GM19463 (cell line): ENCODE data around the gene SERINC5.
"Not testable (repeated sequence)": the region's sequence is repeated elsewhere in the genome, so short reads cannot be mapped to it uniquely, and the experiment has no call there.

Experiments used
- ATAC-seq: cut with Tn5 transposase; IDR thresholded peaks from one replicate; pipeline ENCODE4 v1.9.1; 2021; ENCODE audit warnings: mild to moderate bottlenecking, moderate library complexity; ENCODE audit not compliant: unreplicated experiment

SERINC5 gene

DNA sequence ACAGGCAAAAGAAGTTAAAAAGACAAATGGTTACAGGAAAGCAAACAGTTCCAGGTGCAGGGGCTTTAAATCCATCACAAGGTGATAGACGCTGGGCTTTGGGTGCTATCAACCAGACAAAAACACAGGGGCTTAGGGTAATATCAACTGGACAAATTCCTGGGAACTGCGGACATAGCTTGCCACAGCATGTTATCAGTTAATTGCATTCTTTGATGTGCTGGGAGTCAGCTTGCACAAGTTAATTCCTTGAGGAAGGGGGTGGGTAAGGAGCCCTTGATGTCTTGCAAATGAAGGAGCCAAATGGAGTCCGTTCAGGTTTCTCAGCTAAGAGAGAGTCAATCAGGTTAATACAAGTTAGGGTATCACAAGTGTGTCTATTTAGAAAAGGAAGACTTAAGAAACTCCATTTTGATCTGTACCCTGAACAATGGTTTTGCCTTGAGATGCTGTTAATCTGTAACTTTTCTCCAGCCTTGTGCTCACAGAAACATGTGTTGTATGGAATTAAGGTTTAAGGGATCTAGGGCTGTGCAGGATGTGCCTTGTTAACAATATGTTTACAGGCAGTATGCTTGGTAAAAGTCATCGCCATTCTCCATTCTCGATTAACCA, 144.4 kb downstream of the SERINC5 start:
- ATAC-seq = not testable (repeated sequence)

DNA sequence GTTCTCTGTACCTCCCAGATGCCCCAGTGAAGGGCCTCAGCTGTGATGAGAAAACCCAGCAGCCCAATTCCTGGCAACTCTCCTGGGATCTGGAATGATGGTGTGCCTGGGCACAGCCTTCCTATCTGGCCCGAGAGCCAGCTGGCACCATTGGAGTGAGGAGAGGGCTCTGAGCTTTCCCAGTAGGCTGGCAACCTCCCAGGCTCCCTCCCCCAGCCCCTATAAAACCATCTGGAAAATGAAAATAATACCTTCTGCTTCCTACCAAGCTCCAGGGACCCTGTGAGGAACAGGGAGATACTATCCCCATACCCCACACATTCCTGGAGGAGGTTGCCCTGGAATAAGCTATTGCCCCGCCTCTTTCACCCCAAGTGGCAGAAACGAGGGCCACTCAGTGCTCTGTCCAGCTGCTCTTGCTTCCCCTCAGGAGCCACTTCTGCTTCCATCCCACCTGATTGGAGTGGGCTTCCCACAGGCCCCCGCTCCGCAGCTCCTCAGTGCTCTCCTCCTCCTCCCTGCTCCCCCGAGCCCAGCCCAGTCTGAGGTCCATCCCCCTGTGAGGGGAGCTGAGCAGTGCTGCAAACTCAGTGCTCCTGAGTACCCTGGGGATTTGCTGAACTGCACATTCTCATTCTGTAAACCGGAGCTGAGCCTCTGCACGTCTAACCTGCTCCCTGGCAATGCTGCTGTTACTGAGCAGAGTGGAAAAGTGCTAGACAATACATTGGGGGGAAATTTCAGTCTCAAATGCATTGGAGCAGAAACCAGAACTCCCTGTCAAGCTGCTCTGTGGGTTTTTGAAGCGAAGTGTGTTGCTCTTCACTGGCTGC, 146.0 kb downstream of the SERINC5 start:
- ATAC-seq = peak; percentile 76

GRCh38 chr5:80106916-80107315, 148.9 kb downstream of the SERINC5 start:
- ATAC-seq = no peak

GRCh38 chr5:80105698-80106439, 150.0 kb downstream of the SERINC5 start:
- ATAC-seq = no peak

GRCh38 chr5:80103371-80103770, 152.5 kb downstream of the SERINC5 start:
- ATAC-seq = no peak

DNA sequence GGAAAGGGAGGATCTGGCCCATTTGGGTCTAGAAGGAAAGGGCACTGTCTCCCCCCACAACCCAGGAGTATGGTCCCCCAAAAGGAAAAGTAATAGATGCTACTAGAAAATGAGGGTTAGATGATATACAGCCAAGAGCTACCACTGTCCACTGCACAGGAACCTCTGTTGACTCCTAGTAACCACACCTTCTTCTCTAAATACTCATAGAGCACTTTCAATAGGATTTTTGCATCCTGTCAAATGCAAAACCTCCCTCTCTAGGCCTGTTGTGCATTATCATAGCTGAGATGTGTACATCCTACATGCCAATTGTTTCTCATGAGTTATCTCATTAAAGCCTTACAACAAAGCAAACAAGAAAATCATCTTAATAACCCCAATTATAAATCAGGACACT, 153.9 kb downstream of the SERINC5 start:
- no peak for ATAC-seq

GRCh38 chr5:80097451-80097850, 158.4 kb downstream of the SERINC5 start:
- ATAC-seq = no peak

DNA sequence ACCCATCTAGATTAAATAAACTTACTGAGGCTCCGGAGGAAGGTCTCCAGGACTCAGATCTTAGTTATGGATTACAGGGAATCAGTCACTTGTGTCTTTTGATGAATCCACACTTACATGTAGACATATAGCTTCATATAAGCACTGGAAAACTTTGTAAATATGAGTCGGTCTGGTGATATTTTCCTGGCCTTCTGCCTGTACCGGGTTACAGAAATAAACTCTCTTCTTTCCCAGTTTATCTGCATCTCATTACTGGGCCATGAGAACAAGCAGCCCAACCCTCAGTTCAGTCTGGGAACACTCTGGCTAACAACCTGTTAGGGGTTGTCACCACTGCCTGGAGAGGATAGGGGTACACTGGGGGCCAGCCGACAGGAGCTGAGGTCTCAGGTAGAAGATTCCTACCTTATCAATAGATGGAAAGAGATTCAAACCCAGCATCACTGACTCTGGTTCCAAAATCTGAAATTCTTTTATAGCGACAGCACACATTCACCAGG, 161.6 kb downstream of the SERINC5 start:
- ATAC-seq = no peak

- no peak for ATAC-seq
Measured at GRCh38 chr5:80093796-80094195, 162.1 kb downstream of the SERINC5 start.

GRCh38 chr5:80092486-80093107, 163.3 kb downstream of the SERINC5 start:
- no peak for ATAC-seq

- not testable (repeated sequence) for ATAC-seq
Measured at GRCh38 chr5:80091792-80092192, 164.1 kb downstream of the SERINC5 start.

DNA sequence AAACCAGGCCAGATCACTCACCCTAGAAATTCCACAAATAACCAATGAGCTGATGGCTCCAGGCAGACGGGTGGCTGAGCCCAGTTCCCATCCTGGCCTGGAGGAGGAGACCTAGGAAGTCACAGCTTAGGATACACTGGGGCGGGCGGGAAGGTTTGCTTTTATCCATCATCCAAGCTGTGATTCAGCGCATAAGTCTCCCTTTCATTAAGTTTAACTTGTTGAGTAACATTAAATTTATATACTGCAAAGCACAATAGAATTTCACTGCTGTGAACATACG, 165.0 kb downstream of the SERINC5 start:
- no peak for ATAC-seq

- ATAC-seq = no peak
Measured at GRCh38 chr5:80083101-80083890, 172.6 kb downstream of the SERINC5 start.

GRCh38 chr5:80082731-80083100, 173.1 kb downstream of the SERINC5 start:
- no peak for ATAC-seq

DNA sequence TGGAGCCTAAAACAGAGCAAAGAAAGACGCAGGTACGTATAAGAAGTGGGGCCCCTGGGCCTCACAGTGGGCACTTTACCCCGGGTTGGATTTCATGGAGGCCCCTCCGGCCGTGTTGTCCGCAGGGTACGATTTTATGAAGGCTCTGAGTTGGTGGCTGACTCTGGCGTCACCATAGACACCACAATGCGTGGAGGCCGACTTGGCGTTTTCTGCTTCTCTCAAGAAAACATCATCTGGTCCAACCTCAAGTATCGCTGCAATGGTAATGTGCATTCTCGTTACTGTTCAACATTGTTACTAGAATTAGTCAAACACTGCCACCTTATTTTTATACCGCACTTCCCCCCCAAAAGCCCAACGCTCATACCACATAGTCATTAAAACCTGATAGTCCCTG, 173.6 kb downstream of the SERINC5 start:
- ATAC-seq = no peak

GRCh38 chr5:80078921-80079320, 176.9 kb downstream of the SERINC5 start:
- no peak for ATAC-seq

- no peak for ATAC-seq
Measured at GRCh38 chr5:80077051-80077714, 178.7 kb downstream of the SERINC5 start.

DNA sequence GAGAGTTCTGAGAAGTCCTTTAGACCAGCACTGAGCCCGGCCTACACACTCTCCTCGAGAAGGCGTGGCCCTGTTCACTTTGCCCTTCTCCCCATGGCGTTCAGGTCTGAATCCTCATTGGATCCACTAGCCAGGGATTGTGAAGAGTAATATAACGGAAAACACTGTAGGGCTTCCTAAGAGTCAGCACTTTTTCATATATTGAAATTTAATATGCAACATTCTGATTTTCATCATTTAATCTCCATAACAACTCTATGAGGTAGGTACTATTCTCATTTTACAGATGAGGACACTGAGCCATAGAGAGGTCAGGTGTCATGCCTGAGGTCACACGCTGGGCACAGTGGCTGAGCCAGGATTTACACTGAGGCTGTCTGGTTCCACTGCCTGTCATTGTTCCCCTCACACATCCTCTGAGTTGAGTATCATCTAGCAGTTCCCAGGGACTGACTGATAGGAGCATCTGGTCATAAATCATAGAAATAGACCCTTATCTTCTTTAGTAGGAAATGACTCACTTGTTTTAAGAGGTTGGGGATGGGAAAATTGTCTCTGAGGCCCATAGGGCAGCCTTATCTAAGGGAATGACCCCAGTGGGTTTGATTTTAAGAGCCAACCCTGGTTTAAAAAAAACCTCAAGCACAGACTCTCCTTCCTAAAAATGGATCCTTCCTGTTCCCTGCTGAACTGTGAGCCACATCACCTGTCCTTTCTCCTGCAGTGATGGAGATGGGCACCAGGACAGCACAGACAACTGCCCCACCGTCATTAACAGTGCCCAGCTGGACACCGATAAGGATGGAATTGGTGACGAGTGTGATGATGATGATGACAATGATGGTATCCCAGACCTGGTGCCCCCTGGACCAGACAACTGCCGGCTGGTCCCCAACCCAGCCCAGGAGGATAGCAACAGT, 179.5 kb downstream of the SERINC5 start:
- ATAC-seq = no peak
